AG04449 (cell line): ENCODE results near the gene DOK5.

ENCODE experiments used
- CTCF ChIA-PET: fragments of 350-600 bp; formaldehyde crosslinking; extraction: SDS; loops from one replicate; lab custom pipeline; 2021; ENCODE audit warnings: antibody characterized with exemption; lab: Yijun Ruan, JAX
- POLR2A ChIA-PET: fragments of 400-600, 350-600 bp; formaldehyde crosslinking; extraction: SDS; loops from one replicate; lab custom pipeline; 2020; ENCODE audit warnings: antibody characterized with exemption, inconsistent platforms; lab: Yijun Ruan, JAX
- DNase-seq: peaks from one replicate; pipeline ENCODE4 v3.0.0-alpha.2; 2010; ENCODE audit warnings: low read depth, low spot score
- H3K4me3 ChIP-seq: 2 replicates; pipeline ENCODE4 v1.5.1; 2011; ENCODE audit warnings: low read depth, mild to moderate bottlenecking, control low read depth, low read length
- TF ChIP-seq, protein P1 (sequence below): IDR thresholded peaks from one replicate; pipeline ENCODE4 v1.5.1; 2011; ENCODE audit warnings: mild to moderate bottlenecking, moderate library complexity, low read length, control low read depth, inconsistent platforms; ENCODE audit not compliant: insufficient read depth; ENCODE audit errors: missing control alignments

DOK5 gene

GRCh38 chr20:54535746-54536145, 60.4 kb downstream of the DOK5 start:
- TF ChIP-seq, protein P1, sequence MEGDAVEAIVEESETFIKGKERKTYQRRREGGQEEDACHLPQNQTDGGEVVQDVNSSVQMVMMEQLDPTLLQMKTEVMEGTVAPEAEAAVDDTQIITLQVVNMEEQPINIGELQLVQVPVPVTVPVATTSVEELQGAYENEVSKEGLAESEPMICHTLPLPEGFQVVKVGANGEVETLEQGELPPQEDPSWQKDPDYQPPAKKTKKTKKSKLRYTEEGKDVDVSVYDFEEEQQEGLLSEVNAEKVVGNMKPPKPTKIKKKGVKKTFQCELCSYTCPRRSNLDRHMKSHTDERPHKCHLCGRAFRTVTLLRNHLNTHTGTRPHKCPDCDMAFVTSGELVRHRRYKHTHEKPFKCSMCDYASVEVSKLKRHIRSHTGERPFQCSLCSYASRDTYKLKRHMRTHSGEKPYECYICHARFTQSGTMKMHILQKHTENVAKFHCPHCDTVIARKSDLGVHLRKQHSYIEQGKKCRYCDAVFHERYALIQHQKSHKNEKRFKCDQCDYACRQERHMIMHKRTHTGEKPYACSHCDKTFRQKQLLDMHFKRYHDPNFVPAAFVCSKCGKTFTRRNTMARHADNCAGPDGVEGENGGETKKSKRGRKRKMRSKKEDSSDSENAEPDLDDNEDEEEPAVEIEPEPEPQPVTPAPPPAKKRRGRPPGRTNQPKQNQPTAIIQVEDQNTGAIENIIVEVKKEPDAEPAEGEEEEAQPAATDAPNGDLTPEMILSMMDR, result no peak
- no peak overlapping the region for H3K4me3 ChIP-seq
- ChIA-PET CTCF (no interaction called here), POLR2A (no interaction called here)
- DNase-seq, result no peak

GRCh38 chr20:54539521-54540046, 64.2 kb downstream of the DOK5 start:
- H3K4me3 ChIP-seq, result no peak overlapping the region
- TF ChIP-seq, protein P1, result no peak
- ChIA-PET CTCF (no interaction called here), POLR2A (no interaction called here)
- DNase-seq, result no peak

- CTCF ChIA-PET, result no interaction called here
- POLR2A ChIA-PET, result no interaction called here
- TF ChIP-seq, protein P1, result no peak
Observed at GRCh38 chr20:54543369-54543768, 68.0 kb downstream of the DOK5 start.

DNA sequence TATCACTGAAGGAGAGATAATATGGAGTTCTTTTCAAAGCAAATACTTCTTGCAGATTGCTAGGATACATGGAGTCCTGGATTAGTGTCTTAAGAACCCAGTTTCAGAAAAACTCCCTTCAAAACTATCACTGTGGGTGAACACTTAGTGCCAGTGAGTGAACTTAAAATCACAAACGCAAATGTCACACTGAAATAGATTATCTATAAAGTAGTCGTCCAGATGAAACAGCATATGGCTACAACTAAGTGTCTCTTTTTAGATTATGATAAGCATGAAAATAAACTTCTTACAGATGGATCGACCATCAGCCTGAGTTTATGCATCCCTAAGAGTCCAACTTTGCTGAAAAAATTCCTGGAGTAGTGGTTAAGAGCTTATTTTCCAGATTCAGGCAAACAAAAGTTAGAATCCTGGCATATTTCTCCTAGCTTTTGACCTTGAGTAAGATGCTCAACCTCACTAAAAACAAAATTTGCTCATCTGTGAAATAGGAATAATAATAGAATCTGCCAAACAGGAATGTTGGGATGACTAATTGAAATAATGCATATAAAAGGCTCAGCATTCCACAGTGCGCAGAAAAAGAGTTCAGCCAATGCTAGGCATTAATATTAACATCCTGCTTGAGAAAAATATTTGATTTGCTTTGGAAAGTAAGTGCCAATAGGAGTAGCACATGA, 70.4 kb downstream of the DOK5 start:
- POLR2A ChIA-PET, result no interaction called here
- peak; percentile 40 for DNase-seq
- TF ChIP-seq, protein P1, result no peak
- no peak overlapping the region for H3K4me3 ChIP-seq
- CTCF ChIA-PET, result no interaction called here

More at GRCh38 chr20:54543369-54543768, 68.0 kb downstream of the DOK5 start:
- no peak for DNase-seq
- no peak overlapping the region for H3K4me3 ChIP-seq

- no peak overlapping the region for H3K4me3 ChIP-seq
- ChIA-PET POLR2A (no interaction called here), CTCF (no interaction called here)
- DNase-seq, result no peak
- TF ChIP-seq, protein P1, result no peak
Observed at GRCh38 chr20:54548849-54549248, 73.5 kb downstream of the DOK5 start.

DNA sequence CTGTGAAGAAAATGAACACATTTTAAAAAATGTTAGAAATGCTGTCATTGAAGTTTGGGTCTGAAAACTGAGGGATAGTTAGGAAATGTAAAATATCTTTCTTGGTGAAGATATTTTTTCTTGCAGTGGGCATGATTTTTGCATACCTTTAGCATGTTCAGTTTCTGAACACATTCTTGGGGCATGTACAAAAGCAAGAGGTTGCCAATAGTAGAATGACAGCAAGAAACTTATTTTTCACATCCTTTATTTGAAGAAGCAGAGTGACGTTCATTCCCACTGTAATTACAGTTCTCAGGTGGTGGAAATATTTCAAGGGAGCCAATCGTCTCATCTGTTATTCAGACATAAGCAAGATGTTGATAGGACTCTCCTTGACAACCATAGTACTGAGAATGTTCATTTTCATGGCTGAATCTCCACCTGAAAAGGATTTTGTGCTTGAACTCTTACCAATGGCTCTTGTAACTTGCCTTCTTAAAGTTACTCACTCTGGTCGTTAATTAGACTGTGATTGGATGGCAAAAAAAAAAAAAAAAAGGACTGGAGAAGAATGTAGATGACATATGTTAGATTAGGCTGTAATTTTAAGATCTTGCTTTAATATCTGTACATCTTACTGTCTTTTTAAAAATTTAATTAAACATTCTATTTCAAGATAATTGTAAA, 74.4 kb downstream of the DOK5 start:
- DNase-seq, result peak; percentile 45
- TF ChIP-seq, protein P1, result no peak
- ChIA-PET CTCF (no interaction called here), POLR2A (no interaction called here)
- no peak overlapping the region for H3K4me3 ChIP-seq
